Right atrium auricular region (tissue), 2 donors: ENCODE measurements around the gene FCHO2. TPM values are rescaled to one million over a fixed set of nuclear protein-coding genes. Genes with fewer than 3 reads are reported as not detected.

Source experiments
- DNase-seq: peaks from one replicate; pipeline ENCODE4 v3.0.0-alpha.2; 2019; ENCODE audit warnings: low spot score
- H3K27ac ChIP-seq, 2 donors: fragments of 200-600 bp; sonication (generic); 1 replicate in 1 of 2; 2 replicates in 1 of 2; pipeline ENCODE4 v1.5.1; 2016 to 2019
- H3K27me3 ChIP-seq, 2 donors: fragments of 200-600 bp; sonication (generic); one replicate each; pipeline versions ENCODE4 v1.5.1 to v1.6.0; 2017 to 2019
- H3K36me3 ChIP-seq: fragments of 200-600 bp; sonication (generic); one replicate; pipeline ENCODE4 v1.5.1; 2016
- H3K4me1 ChIP-seq, 2 donors: fragments of 200-600 bp; sonication (generic); one replicate each; pipeline versions ENCODE4 v1.5.1 to v1.6.0; 2017 to 2019
- H3K4me3 ChIP-seq, 2 donors: fragments of 200-600 bp; sonication (generic); 1 replicate in 1 of 2; 2 replicates in 1 of 2; pipeline ENCODE4 v1.5.1; 2017 to 2019; ENCODE audit warnings: mild to moderate bottlenecking in 1 of 2, moderate library complexity in 1 of 2
- H3K9me3 ChIP-seq, 2 donors: fragments of 200-600 bp; sonication (generic); one replicate each; pipeline ENCODE4 v1.5.1; 2019
- total RNA-seq, 2 donors: library from RNA; depleted of rRNA; stranded (reverse); fragments of >200 nt; gene quantifications; one replicate each; pipeline ENCODE4 v1.1.0, GENCODE V29; 2016
- TF ChIP-seq, protein P1 (sequence below), 2 donors: fragments of 200-600 bp; sonication (generic); IDR thresholded peaks; one replicate each; pipeline ENCODE4 v1.5.1; 2019; ENCODE audit warnings: antibody characterized with exemption in 2 of 2

Gene FCHO2
- total RNA-seq, 2 donors from 2014 or later: 10.7 to 12.1 TPM

DNA sequence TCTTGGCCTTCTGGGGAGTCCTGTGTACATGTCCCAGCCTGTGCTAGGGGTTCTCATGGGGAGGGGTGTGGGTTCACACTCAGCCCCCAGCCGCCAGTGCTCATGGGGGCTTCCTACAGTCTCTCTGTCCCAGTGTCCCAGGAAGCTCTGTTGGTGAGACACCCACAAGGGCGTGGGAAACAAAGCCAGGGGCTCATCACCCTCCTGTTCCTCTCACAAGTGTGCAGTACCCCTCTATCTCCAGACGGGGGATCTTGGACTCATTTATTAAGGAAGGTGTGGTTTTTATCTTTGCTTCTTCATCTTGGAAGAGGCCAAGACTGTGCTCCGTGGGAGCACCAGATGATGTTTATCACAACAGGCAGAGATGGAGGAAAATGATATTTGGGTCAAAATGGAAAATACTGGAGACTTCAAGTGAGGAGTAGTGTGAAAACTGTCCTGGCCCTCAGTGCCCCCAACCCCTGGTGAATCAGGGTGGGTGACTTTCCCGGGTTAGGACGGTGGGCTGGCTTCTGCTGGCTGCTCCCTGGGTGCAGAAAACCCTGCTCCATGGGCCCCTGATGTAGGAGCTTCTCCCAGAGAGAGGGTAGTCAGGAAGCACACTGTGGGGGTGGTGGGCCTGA lies 179.7 kb downstream of the FCHO2 start:
- no peak for DNase-seq
- Histone ChIP-seq H3K27ac (no peak overlapping the region), H3K4me3 (no peak overlapping the region), H3K36me3 (no peaks in the 10 kb centered on the region), H3K9me3 (no peaks in the 10 kb centered on the region), H3K27me3 (no peaks in the 10 kb centered on the region), H3K4me1 (no peaks in the 10 kb centered on the region)
- TF ChIP-seq, protein P1, sequence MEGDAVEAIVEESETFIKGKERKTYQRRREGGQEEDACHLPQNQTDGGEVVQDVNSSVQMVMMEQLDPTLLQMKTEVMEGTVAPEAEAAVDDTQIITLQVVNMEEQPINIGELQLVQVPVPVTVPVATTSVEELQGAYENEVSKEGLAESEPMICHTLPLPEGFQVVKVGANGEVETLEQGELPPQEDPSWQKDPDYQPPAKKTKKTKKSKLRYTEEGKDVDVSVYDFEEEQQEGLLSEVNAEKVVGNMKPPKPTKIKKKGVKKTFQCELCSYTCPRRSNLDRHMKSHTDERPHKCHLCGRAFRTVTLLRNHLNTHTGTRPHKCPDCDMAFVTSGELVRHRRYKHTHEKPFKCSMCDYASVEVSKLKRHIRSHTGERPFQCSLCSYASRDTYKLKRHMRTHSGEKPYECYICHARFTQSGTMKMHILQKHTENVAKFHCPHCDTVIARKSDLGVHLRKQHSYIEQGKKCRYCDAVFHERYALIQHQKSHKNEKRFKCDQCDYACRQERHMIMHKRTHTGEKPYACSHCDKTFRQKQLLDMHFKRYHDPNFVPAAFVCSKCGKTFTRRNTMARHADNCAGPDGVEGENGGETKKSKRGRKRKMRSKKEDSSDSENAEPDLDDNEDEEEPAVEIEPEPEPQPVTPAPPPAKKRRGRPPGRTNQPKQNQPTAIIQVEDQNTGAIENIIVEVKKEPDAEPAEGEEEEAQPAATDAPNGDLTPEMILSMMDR (IDR thresholded peaks at IDR 0.05): no peak

DNA sequence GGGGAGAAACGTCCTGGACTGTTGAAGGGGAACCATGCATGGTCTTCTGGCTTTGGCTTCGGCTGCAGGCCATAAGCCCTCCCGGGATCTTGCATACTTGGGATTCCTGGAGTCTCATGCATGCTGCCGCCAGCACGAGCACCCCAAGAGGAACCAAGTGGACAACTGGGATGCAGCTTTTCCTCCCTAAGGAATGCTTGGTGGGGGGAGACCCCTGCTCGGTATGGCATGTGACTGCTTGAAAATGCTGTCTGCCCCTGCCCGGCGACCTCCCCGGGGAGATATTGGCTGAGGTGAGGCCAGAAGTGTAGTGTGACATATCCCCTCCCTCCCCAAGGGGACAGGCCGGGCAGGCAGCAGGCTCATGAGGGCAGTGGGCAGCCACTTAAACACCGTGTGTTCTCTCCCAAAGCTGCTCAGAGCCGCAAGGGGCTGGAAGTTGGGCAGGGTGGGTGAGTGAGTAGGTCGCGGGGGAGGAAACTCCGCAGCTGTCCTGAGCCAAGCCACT lies 180.3 kb downstream of the FCHO2 start:
- Histone ChIP-seq H3K4me1 (no peaks in the 10 kb centered on the region), H3K36me3 (no peaks in the 10 kb centered on the region), H3K27ac (no peak overlapping the region), H3K9me3 (no peaks in the 10 kb centered on the region), H3K27me3 (no peaks in the 10 kb centered on the region), H3K4me3 (no peak overlapping the region)
- no peak for DNase-seq
- TF ChIP-seq, protein P1 (IDR thresholded peaks at IDR 0.05): no peak

DNA sequence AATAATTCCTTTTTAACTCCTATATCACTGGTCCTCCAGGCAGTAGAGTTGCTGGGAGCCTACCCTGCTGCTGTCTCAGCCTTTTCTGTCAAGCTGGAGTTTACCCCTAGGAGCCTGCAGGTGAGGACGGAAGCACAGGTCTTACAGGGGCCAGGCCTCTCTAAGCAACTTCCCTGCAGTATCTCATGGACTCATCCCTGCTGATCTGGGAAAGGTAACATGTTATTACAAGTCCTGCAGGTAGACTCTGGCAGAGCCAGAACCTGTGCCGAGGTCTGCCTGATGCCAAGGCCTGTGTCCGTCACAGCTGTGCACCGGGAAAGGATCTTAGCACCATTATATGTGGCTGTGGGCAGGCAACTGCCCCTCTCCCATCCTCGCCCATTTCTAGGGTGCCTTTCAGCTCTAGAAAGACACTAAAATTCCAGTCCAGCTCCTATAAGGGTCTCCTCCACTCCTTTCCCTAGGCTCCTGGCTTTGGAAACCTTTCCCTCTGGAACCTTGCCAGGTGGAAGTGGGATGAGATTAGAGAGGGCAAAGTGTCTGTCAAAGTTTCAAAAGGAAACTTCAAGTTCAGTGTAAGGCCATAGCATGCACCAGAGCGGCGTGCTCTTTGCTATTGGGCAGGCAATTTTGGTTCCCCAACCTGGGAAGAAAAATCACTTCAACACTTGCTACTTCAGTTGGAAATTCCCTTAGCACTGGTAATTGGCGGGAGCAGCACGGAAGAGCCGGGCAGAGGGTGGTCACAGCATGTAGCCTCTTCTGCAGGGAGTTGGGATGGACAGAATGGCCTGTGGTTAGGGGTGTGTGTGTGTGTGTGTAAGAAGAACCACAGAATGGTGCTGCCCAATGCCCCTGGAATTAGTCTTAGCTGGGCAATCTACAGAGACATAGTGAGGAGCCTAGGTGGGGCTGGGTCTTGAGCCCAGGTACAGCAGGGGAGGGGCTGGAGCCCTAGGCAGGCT lies 182.0 kb downstream of the FCHO2 start:
- TF ChIP-seq, protein P1 (IDR thresholded peaks at IDR 0.05): no peak
- no peaks in the 10 kb centered on the region for H3K9me3 ChIP-seq
- no peak overlapping the region for H3K4me3 ChIP-seq
- DNase-seq: no peak
- H3K36me3 ChIP-seq: no peaks in the 10 kb centered on the region
- no peaks in the 10 kb centered on the region for H3K27me3 ChIP-seq
- H3K4me1 ChIP-seq: no peaks in the 10 kb centered on the region
- H3K27ac ChIP-seq: no peak overlapping the region

DNA sequence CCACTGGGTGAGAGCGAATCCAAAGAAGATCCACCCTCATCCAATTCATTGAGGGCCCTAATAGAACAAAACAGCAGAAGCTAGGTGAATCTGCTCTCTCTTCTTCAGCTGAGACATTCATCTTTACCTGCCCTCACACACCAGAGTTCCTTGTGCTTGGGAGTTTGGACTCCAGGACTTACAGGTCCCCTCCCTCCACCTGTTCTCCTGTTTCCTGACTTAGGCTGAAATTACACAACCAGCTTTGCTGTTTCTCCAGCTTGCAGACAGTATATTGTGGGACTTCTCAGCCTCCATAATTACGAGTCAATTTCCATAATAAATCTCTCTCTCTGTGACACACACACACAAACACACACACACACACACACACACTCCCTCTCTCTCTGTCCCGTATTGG lies 183.6 kb downstream of the FCHO2 start:
- H3K4me3 ChIP-seq: no peak overlapping the region
- H3K36me3 ChIP-seq: no peaks in the 10 kb centered on the region
- no peak overlapping the region for H3K27ac ChIP-seq
- TF ChIP-seq, protein P1 (IDR thresholded peaks at IDR 0.05): no peak
- H3K27me3 ChIP-seq: no peaks in the 10 kb centered on the region
- H3K9me3 ChIP-seq: no peaks in the 10 kb centered on the region
- no peaks in the 10 kb centered on the region for H3K4me1 ChIP-seq
- DNase-seq: no peak

Other genes starting within 250 kb of the FCHO2 start
- gene TNPO1, start 139.4 kb upstream of the FCHO2 start, total RNA-seq: 10 to 100 TPM; 62.4 to 82.2 TPM
- gene TMEM171, start 164.5 kb downstream of the FCHO2 start, total RNA-seq: under 1 TPM in 1 of 2 donors, not detected in 1; 0.59 TPM
- not detected for gene TMEM174, start 217.2 kb downstream of the FCHO2 start, total RNA-seq